Hematopoietic multipotent progenitor cell treated with erythropoietin and hydrocortisone succinate and interleukin-3 and kit ligand, for 15 days (in vitro differentiated cells): ENCODE data around the gene RPL27.

ENCODE experiments used
- DNase-seq: peaks from one replicate; pipeline ENCODE4 v3.0.0-alpha.2; 2015; ENCODE audit warnings: low spot score

RPL27 gene

GRCh38 chr17:43051969-43052368, 53.8 kb downstream of the RPL27 start:
- DNase-seq: no peak
